ENCODE data around the gene STN1. TPM values are rescaled to one million over a fixed set of nuclear protein-coding genes. Genes with fewer than 3 reads are reported as not detected.
A peak's percentile ranks its signal among the peaks of the same experiment; 100 is the strongest.
"Not testable (repeated sequence)": the region's sequence is repeated elsewhere in the genome, so short reads cannot be mapped to it uniquely, and the experiment has no call there.

STN1 gene
- total and polyA plus RNA-seq, 3 donors from 2014 or later = 48.2 to 50.5 (median 50.1) TPM

- Histone ChIP-seq H3K4me1 (peaks cover 38% of the 10 kb centered on the region), H3K9me3 (no peaks in the 10 kb centered on the region), H3K27me3 (no peaks in the 10 kb centered on the region), H3K36me3 (ENCODE audit: low read depth, missing control alignments) (no peaks in the 10 kb centered on the region), H3K4me3 (no peak overlapping the region), H3K27ac (no peak overlapping the region)
- WGBS, 2 donors = 68 to 71% methylated on average over 8 of the region's 8 CpGs
- no peak for TF ChIP-seq CTCF (IDR thresholded peaks at IDR 0.05)
- TF ChIP-seq POLR2A (IDR thresholded peaks at IDR 0.05) = no peak
- intact Hi-C loops (cut with DNase I; ENCODE audit: low total_unique reads) = no loop called here
- DNase-seq = no peak
Measured at GRCh38 chr10:103847909-103848468, 70.0 kb downstream of the STN1 start.

- no peak overlapping the region for H3K4me3 ChIP-seq
- TF ChIP-seq POLR2A (IDR thresholded peaks at IDR 0.05) (no peak), CTCF (IDR thresholded peaks at IDR 0.05) (no peak)
- intact Hi-C loops (cut with DNase I; ENCODE audit: low total_unique reads) = no loop called here
- no peaks in the 10 kb centered on the region for H3K9me3 ChIP-seq
- H3K36me3 ChIP-seq (ENCODE audit: low read depth, missing control alignments) = no peaks in the 10 kb centered on the region
- whole genome bisulfite sequencing, 2 donors = 94 to 98% methylated on average over 5 to 7 of the region's 7 CpGs
- DNase-seq = no peak
- H3K4me1 ChIP-seq = peaks cover 38% of the 10 kb centered on the region
- H3K27ac ChIP-seq = no peak overlapping the region
- no peaks in the 10 kb centered on the region for H3K27me3 ChIP-seq
Measured at GRCh38 chr10:103847346-103847745, 70.6 kb downstream of the STN1 start.

- Histone ChIP-seq H3K4me3 (no peak overlapping the region), H3K27ac (no peak overlapping the region), H3K4me1 (peaks cover 26% of the 10 kb centered on the region), H3K9me3 (no peaks in the 10 kb centered on the region), H3K27me3 (no peaks in the 10 kb centered on the region), H3K36me3 (ENCODE audit: low read depth, missing control alignments) (no peaks in the 10 kb centered on the region)
- intact Hi-C loops (cut with DNase I; ENCODE audit: low total_unique reads) = no loop called here
- TF ChIP-seq CTCF (IDR thresholded peaks at IDR 0.05) (no peak), POLR2A (IDR thresholded peaks at IDR 0.05) (no peak)
- 80 to 91% methylated on average over 5 of the region's 5 CpGs for WGBS, 2 donors
- no peak for DNase-seq
Measured at GRCh38 chr10:103845972-103846371, 72.0 kb downstream of the STN1 start.

GRCh38 chr10:103845346-103845745, 72.6 kb downstream of the STN1 start:
- H3K36me3 ChIP-seq (ENCODE audit: low read depth, missing control alignments); H3K27ac ChIP-seq; H3K4me3 ChIP-seq; H3K27me3 ChIP-seq; H3K9me3 ChIP-seq; intact Hi-C loops (cut with DNase I; ENCODE audit: low total_unique reads); DNase-seq: not testable (repeated sequence)
- WGBS, 2 donors = 86 to 88% methylated on average over 3 of the region's 3 CpGs
- H3K4me1 ChIP-seq = peaks cover 21% of the 10 kb centered on the region

GRCh38 chr10:103843854-103844570, 74.0 kb downstream of the STN1 start:
- H3K27me3 ChIP-seq = no peaks in the 10 kb centered on the region
- TF ChIP-seq POLR2A (IDR thresholded peaks at IDR 0.05) (no peak), CTCF (IDR thresholded peaks at IDR 0.05) (no peak)
- WGBS, 2 donors = 28 to 36% methylated on average over 6 of the region's 6 CpGs
- peak overlapping the region in 1 of 2 donors; percentile 19 for H3K27ac ChIP-seq
- DNase-seq = peak; percentile 64
- intact Hi-C loops (cut with DNase I; ENCODE audit: low total_unique reads) = no loop called here
- H3K4me1 ChIP-seq = peaks cover 15% of the 10 kb centered on the region
- no peak overlapping the region for H3K4me3 ChIP-seq
- H3K36me3 ChIP-seq (ENCODE audit: low read depth, missing control alignments) = no peaks in the 10 kb centered on the region
- no peaks in the 10 kb centered on the region for H3K9me3 ChIP-seq

Data from testis (tissue), 3 donors.